SK-N-SH (cell line): ENCODE data around the gene USP11. TPM values are rescaled to one million over a fixed set of nuclear protein-coding genes. Genes with fewer than 3 reads are reported as not detected.

ENCODE experiments used
- CTCF ChIA-PET: fragments of 300-600, 350-600 bp; formaldehyde crosslinking; extraction: SDS; loops from one replicate; lab custom pipeline; 2021; lab: Yijun Ruan, JAX
- POLR2A ChIA-PET: fragments of 350-600 bp; sonication (Branson Sonifier 250); formaldehyde crosslinking; extraction: SDS; loops from one replicate; lab custom pipeline; 2020; ENCODE audit warnings: antibody characterized with exemption, inconsistent platforms; lab: Yijun Ruan, JAX
- DNase-seq: peaks from one replicate; pipeline ENCODE4 v3.0.0; 2012
- H2AFZ ChIP-seq: fragments of 200-600 bp; sonication (generic); 2 replicates; pipeline ENCODE4 v1.8.1; 2016; ENCODE audit warnings: antibody characterized with exemption, mild to moderate bottlenecking, low read depth
- H3F3A ChIP-seq: fragments of 200-600 bp; sonication (generic); replicated peaks from 2 replicates; pipeline ENCODE3; 2016; ENCODE audit warnings: antibody characterized with exemption, mild to moderate bottlenecking; ENCODE audit not compliant: insufficient read depth
- H3K27ac ChIP-seq, 2 experiments: fragments of 200-500 bp in 1 of 2; fragments of 200-600 bp in 1 of 2; sonication (Bioruptor generic) in 1 of 2; sonication (generic), shearing (Covaris generic) in 1 of 2; 2 replicates each; pipeline versions ENCODE4 v1.5.1 to v1.6.1; 2014 to 2016; ENCODE audit warnings: low read depth in 2 of 2, inconsistent platforms in 1 of 2, low read length in 1 of 2, mild to moderate bottlenecking in 1 of 2, mixed read lengths in 1 of 2
- H3K27me3 ChIP-seq: fragments of 200-600 bp; sonication (generic), shearing (Covaris generic); 2 replicates; pipeline ENCODE4 v1.6.1; 2016; ENCODE audit warnings: mixed run types; ENCODE audit not compliant: insufficient read depth
- H3K36me3 ChIP-seq, 2 experiments: fragments of 200-500 bp in 1 of 2; fragments of 200-600 bp in 1 of 2; sonication (Bioruptor generic) in 1 of 2; sonication (generic) in 1 of 2; replicated peaks in 1 of 2; 2 replicates each; pipeline versions ENCODE3 to v1.5.1; 2014 to 2016; ENCODE audit warnings: low read length in 1 of 2, mild to moderate bottlenecking in 1 of 2; ENCODE audit not compliant: insufficient read depth in 2 of 2, control insufficient read depth in 1 of 2
- H3K4me1 ChIP-seq, 2 experiments: fragments of 200-500 bp in 1 of 2; fragments of 200-600 bp in 1 of 2; sonication (Bioruptor generic) in 1 of 2; sonication (generic), shearing (Covaris generic) in 1 of 2; 2 replicates each; pipeline versions ENCODE4 v1.5.1 to v1.6.1; 2014 to 2016; ENCODE audit warnings: low read depth in 1 of 2, low read length in 1 of 2, mixed run types in 1 of 2; ENCODE audit not compliant: insufficient read depth in 2 of 2, control insufficient read depth in 1 of 2
- H3K4me2 ChIP-seq: fragments of 200-600 bp; sonication (generic), shearing (Covaris generic); 2 replicates; pipeline ENCODE4 v1.6.1; 2017; ENCODE audit warnings: mixed run types
- H3K4me3 ChIP-seq, 2 experiments: fragments of 200-500 bp in 1 of 2; fragments of 200-600 bp in 1 of 2; sonication (Bioruptor generic) in 1 of 2; sonication (generic), shearing (Covaris generic) in 1 of 2; 2 replicates each; pipeline versions ENCODE4 v1.5.1 to v1.8.1; 2014 to 2016; ENCODE audit warnings: low read depth in 2 of 2, inconsistent platforms in 1 of 2, low read length in 1 of 2, mild to moderate bottlenecking in 1 of 2, mixed read lengths in 1 of 2, moderate library complexity in 1 of 2
- H3K79me2 ChIP-seq: fragments of 200-600 bp; sonication (generic); 2 replicates; pipeline ENCODE4 v1.8.1; 2017; ENCODE audit warnings: mild to moderate bottlenecking; ENCODE audit not compliant: insufficient read depth
- H3K9ac ChIP-seq: fragments of 200-600 bp; sonication (generic); 2 replicates; pipeline ENCODE4 v1.6.1; 2017; ENCODE audit warnings: mixed run types
- H3K9me2 ChIP-seq: fragments of 200-600 bp; sonication (generic); 2 replicates; pipeline ENCODE4 v1.6.1; 2017; ENCODE audit warnings: mixed run types
- H3K9me3 ChIP-seq: fragments of 200-600 bp; sonication (generic); 2 replicates; pipeline ENCODE4 v1.6.1; 2017; ENCODE audit warnings: mixed run types, mild to moderate bottlenecking, moderate library complexity
- H4K20me1 ChIP-seq: fragments of 200-600 bp; sonication (generic); 2 replicates; pipeline ENCODE4 v1.6.1; 2017; ENCODE audit warnings: mild to moderate bottlenecking, mixed run types; ENCODE audit not compliant: insufficient read depth
- CTCF ChIP-seq: fragments of 200-600 bp; sonication (generic); IDR thresholded peaks from 2 replicates; pipeline ENCODE4 v1.6.1; 2017; ENCODE audit warnings: antibody characterized with exemption, mild to moderate bottlenecking, moderate library complexity
- ELF1 ChIP-seq: IDR thresholded peaks from 2 replicates; pipeline ENCODE4 v1.4.0; 2012
- EP300 ChIP-seq, 2 experiments: IDR thresholded peaks; 2 replicates each; pipeline versions ENCODE4 v1.4.0 to v1.6.1; 2012; ENCODE audit warnings: borderline replicate concordance in 1 of 2, low read depth in 1 of 2, low read length in 1 of 2
- EZH2phosphoT487 ChIP-seq: fragments of 200-600 bp; sonication (generic); IDR thresholded peaks from 2 replicates; pipeline ENCODE4 v1.6.1; 2017; ENCODE audit warnings: low read depth, mixed run types, mild to moderate bottlenecking, antibody characterized with exemption, moderate library complexity, borderline replicate concordance
- FOXM1 ChIP-seq: IDR thresholded peaks from 2 replicates; pipeline ENCODE4 v1.4.0; 2012; ENCODE audit warnings: low read depth, mild to moderate bottlenecking
- GABPA ChIP-seq: IDR thresholded peaks from 2 replicates; pipeline ENCODE4 v1.4.0; 2012; ENCODE audit warnings: low read depth, mild to moderate bottlenecking
- MAX ChIP-seq: IDR thresholded peaks from 2 replicates; pipeline ENCODE4 v1.4.0; 2012; ENCODE audit warnings: low read depth
- MXI1 ChIP-seq: IDR thresholded peaks from 2 replicates; pipeline ENCODE4 v1.6.1; 2012; ENCODE audit warnings: mild to moderate bottlenecking, low read depth, low read length, improper control_type of control experiment
- PBX3 ChIP-seq: IDR thresholded peaks from 2 replicates; pipeline ENCODE4; 2012
- POLR2AphosphoS5 ChIP-seq: IDR thresholded peaks from 2 replicates; pipeline ENCODE4 v1.6.1; 2012; ENCODE audit warnings: low read depth, low read length
- RAD21 ChIP-seq: IDR thresholded peaks from 2 replicates; pipeline ENCODE4 v1.6.1; 2012; ENCODE audit warnings: mild to moderate bottlenecking, low read length
- RCOR1 ChIP-seq: fragments of 150-350 bp; IDR thresholded peaks from 2 replicates; pipeline ENCODE4 v1.6.1; 2017; ENCODE audit warnings: antibody characterized with exemption, low read length
- SMC3 ChIP-seq: IDR thresholded peaks from 2 replicates; pipeline ENCODE4 v1.6.1; 2012; ENCODE audit warnings: low read depth, low read length, improper control_type of control experiment
- TAF1 ChIP-seq: IDR thresholded peaks from 2 replicates; pipeline ENCODE4 v1.6.1; 2012; ENCODE audit warnings: low read depth, mild to moderate bottlenecking, low read length, moderate library complexity, borderline replicate concordance
- TEAD4 ChIP-seq: IDR thresholded peaks from 2 replicates; pipeline ENCODE4 v1.4.0; 2012; ENCODE audit warnings: mild to moderate bottlenecking, borderline replicate concordance; ENCODE audit not compliant: insufficient read depth
- YY1 ChIP-seq: IDR thresholded peaks from 2 replicates; pipeline ENCODE4 v1.4.0; 2012; ENCODE audit warnings: low read depth, mild to moderate bottlenecking
- WGBS: methylation state at CpG from one replicate; pipeline ENCODE4 v1.1.6; 2017; ENCODE audit warnings: low lambda C conversion rate; 5-methylcytosine and 5-hydroxymethylcytosine counted together
- polyA plus RNA-seq, 3 experiments: library from polyadenylated mRNA; depleted of rRNA; stranded (reverse); fragments of >200 nt; gene quantifications; 2 replicates each; pipeline ENCODE4 v1.2.3, GENCODE V29; 2012
- TF ChIP-seq, protein P1 (sequence below): IDR thresholded peaks from 2 replicates; pipeline ENCODE4 v1.4.0; 2012; ENCODE audit warnings: low read depth, borderline replicate concordance
- TF ChIP-seq, protein P2 (sequence below): IDR thresholded peaks from 2 replicates; pipeline ENCODE4 v1.4.0; 2012; ENCODE audit warnings: low read depth, borderline replicate concordance
- TF ChIP-seq, protein P3 (sequence below): IDR thresholded peaks from 2 replicates; pipeline ENCODE4 v1.6.1; 2012; ENCODE audit warnings: mild to moderate bottlenecking, low read depth, low read length, moderate library complexity

The USP11 gene
- polyA plus RNA-seq, 1 of the 3 experiments (the other 2 are of a cell fraction) = 53.1 TPM

DNA sequence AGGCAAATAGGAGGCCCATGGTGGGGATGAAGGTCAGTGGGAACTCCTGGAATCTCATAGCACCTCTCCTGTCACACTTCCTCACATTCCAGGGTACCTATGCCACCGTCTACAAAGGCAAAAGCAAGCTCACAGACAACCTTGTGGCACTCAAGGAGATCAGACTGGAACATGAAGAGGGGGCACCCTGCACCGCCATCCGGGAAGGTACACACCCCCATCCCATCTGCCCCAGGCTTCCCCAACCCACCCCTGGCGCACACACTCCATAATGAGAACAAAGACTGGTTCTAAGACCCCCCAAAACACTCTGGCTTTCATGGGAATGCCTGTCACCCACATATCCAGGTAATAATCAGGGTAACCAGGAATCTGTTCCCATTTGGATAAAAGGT, 7.9 kb upstream of the USP11 start:
- Histone ChIP-seq H3K4me1 (peaks cover 0 to 8% of the 10 kb centered on the region in 2 experiments; a peak in 2 of 4 replicates), H3F3A (peaks cover under 1% of the 10 kb centered on the region), H3K4me2 (no peak overlapping the region), H3K9me3 (no peaks in the 10 kb centered on the region), H2AFZ (no peak overlapping the region), H3K27ac (no peak overlapping the region), H3K9ac (no peak overlapping the region), H3K36me3 (peaks cover 27 to 67% of the 10 kb centered on the region in 2 experiments), H4K20me1 (peaks cover 41% of the 10 kb centered on the region), H3K79me2 (peaks cover 41% of the 10 kb centered on the region), H3K9me2 (no peaks in the 10 kb centered on the region), H3K4me3 (no peak overlapping the region), H3K27me3 (no peaks in the 10 kb centered on the region)
- ChIA-PET POLR2A (interaction anchor here (1.2 kb wide), 1 partner anchor 15 kb away, joined by 3 read pairs; no protein-coding TSS in a partner anchor), CTCF (no interaction called here)
- 100% methylated on average over 1 of the region's 4 CpGs for WGBS
- DNase-seq = no peak
- TF ChIP-seq, protein P1, sequence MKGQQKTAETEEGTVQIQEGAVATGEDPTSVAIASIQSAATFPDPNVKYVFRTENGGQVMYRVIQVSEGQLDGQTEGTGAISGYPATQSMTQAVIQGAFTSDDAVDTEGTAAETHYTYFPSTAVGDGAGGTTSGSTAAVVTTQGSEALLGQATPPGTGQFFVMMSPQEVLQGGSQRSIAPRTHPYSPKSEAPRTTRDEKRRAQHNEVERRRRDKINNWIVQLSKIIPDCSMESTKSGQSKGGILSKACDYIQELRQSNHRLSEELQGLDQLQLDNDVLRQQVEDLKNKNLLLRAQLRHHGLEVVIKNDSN = no peak
- TF ChIP-seq GABPA = no peak
- TF ChIP-seq EZH2phosphoT487 = no peak
- no peak for TF ChIP-seq TEAD4
- TF ChIP-seq, protein P2, sequence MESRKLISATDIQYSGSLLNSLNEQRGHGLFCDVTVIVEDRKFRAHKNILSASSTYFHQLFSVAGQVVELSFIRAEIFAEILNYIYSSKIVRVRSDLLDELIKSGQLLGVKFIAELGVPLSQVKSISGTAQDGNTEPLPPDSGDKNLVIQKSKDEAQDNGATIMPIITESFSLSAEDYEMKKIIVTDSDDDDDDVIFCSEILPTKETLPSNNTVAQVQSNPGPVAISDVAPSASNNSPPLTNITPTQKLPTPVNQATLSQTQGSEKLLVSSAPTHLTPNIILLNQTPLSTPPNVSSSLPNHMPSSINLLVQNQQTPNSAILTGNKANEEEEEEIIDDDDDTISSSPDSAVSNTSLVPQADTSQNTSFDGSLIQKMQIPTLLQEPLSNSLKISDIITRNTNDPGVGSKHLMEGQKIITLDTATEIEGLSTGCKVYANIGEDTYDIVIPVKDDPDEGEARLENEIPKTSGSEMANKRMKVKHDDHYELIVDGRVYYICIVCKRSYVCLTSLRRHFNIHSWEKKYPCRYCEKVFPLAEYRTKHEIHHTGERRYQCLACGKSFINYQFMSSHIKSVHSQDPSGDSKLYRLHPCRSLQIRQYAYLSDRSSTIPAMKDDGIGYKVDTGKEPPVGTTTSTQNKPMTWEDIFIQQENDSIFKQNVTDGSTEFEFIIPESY = no peak
- TF ChIP-seq MAX = no peak
- no peak for TF ChIP-seq EP300 (IDR thresholded peaks at IDR 0.05; ENCODE audit: borderline replicate concordance in 1 of 2, low read depth in 1 of 2, low read length in 1 of 2)
- TF ChIP-seq CTCF = no peak
- no peak for TF ChIP-seq YY1
- TF ChIP-seq PBX3 = no peak
- no peak for TF ChIP-seq POLR2AphosphoS5
- TF ChIP-seq RCOR1 = no peak
- TF ChIP-seq SMC3 = no peak
- no peak for TF ChIP-seq FOXM1
- no peak for TF ChIP-seq TAF1
- TF ChIP-seq, protein P3, sequence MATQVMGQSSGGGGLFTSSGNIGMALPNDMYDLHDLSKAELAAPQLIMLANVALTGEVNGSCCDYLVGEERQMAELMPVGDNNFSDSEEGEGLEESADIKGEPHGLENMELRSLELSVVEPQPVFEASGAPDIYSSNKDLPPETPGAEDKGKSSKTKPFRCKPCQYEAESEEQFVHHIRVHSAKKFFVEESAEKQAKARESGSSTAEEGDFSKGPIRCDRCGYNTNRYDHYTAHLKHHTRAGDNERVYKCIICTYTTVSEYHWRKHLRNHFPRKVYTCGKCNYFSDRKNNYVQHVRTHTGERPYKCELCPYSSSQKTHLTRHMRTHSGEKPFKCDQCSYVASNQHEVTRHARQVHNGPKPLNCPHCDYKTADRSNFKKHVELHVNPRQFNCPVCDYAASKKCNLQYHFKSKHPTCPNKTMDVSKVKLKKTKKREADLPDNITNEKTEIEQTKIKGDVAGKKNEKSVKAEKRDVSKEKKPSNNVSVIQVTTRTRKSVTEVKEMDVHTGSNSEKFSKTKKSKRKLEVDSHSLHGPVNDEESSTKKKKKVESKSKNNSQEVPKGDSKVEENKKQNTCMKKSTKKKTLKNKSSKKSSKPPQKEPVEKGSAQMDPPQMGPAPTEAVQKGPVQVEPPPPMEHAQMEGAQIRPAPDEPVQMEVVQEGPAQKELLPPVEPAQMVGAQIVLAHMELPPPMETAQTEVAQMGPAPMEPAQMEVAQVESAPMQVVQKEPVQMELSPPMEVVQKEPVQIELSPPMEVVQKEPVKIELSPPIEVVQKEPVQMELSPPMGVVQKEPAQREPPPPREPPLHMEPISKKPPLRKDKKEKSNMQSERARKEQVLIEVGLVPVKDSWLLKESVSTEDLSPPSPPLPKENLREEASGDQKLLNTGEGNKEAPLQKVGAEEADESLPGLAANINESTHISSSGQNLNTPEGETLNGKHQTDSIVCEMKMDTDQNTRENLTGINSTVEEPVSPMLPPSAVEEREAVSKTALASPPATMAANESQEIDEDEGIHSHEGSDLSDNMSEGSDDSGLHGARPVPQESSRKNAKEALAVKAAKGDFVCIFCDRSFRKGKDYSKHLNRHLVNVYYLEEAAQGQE = no peak
- no peak for TF ChIP-seq ELF1
- no peak for TF ChIP-seq RAD21
- no peak for TF ChIP-seq MXI1
